ENCODE results near the gene EHBP1L1.

EHBP1L1 gene

GRCh38 chr11:65639623-65640482 lies 64.0 kb downstream of the EHBP1L1 start:
- peak in 1 of 2 experiments; percentile 26 for DNase-seq

- no peak for DNase-seq
Measured at GRCh38 chr11:65640483-65641296, 64.8 kb downstream of the EHBP1L1 start.

- DNase-seq = no peak
Measured at GRCh38 chr11:65641297-65642013, 65.6 kb downstream of the EHBP1L1 start.

Data from NCI-H526 (cell line).